HG03025 (cell line): ENCODE data around the gene CCT7.

ENCODE experiments used
- ATAC-seq: cut with Tn5 transposase; IDR thresholded peaks from one replicate; pipeline ENCODE4 v1.9.1; 2021; ENCODE audit warnings: mild to moderate bottlenecking, moderate library complexity; ENCODE audit not compliant: unreplicated experiment, low FRiP score

CCT7 gene

GRCh38 chr2:73266061-73266901 is 32.2 kb downstream of the CCT7 start:
- ATAC-seq, result no peak

- no peak for ATAC-seq
These were observed 32.9 kb downstream of the CCT7 start for GRCh38 chr2:73267008-73267407.

GRCh38 chr2:73268366-73268829 is 34.3 kb downstream of the CCT7 start:
- ATAC-seq, result no peak

GRCh38 chr2:73268830-73269685 is 35.0 kb downstream of the CCT7 start:
- ATAC-seq, result peak; percentile 93

GRCh38 chr2:73269686-73270465 is 35.8 kb downstream of the CCT7 start:
- peak; percentile 16 for ATAC-seq

- no peak for ATAC-seq
These were observed 38.2 kb downstream of the CCT7 start for GRCh38 chr2:73272270-73272669.

- ATAC-seq, result no peak
These were observed 45.7 kb downstream of the CCT7 start for GRCh38 chr2:73279852-73280251.

- no peak for ATAC-seq
These were observed 47.1 kb downstream of the CCT7 start for GRCh38 chr2:73281244-73281643.

GRCh38 chr2:73282924-73283544 is 48.9 kb downstream of the CCT7 start:
- no peak for ATAC-seq

- ATAC-seq, result peak; percentile 27
These were observed 49.6 kb downstream of the CCT7 start for GRCh38 chr2:73283545-73284295.

GRCh38 chr2:73284296-73285158 is 50.4 kb downstream of the CCT7 start, which contains the start of gene FBXO41:
TSS of gene FBXO41 (minus strand) at chr2:73284478. CDS start at chr2:73269630, 14,848 bp downstream.
- peak; percentile 77 for ATAC-seq

- peak; percentile 41 for ATAC-seq
These were observed 51.1 kb downstream of the CCT7 start for GRCh38 chr2:73285159-73285739.

GRCh38 chr2:73286134-73286655 is 52.1 kb downstream of the CCT7 start:
- ATAC-seq, result no peak

GRCh38 chr2:73289304-73289703 is 55.2 kb downstream of the CCT7 start:
- ATAC-seq, result no peak

GRCh38 chr2:73290049-73290839 is 56.1 kb downstream of the CCT7 start:
- no peak for ATAC-seq

GRCh38 chr2:73291093-73291460 is 57.0 kb downstream of the CCT7 start:
- ATAC-seq, result no peak
